ENCODE measurements around the gene TMPRSS9. TPM values are rescaled to one million over a fixed set of nuclear protein-coding genes. Genes with fewer than 3 reads are reported as not detected.

TMPRSS9 gene
- total and polyA plus RNA-seq, 2 of the 13 experiments (the other 11 are each of a cell fraction or from before 2014, with no cell fraction given) = 2.5 to 5.2 TPM

GRCh38 chr19:2421581-2422306 lies 61.7 kb downstream of the TMPRSS9 start (continued):
- TF ChIP-seq RBM22 (optimal IDR thresholded peaks at IDR 0.05; ENCODE audit: low read length) (peak; percentile 54), ZNF75D (CRISPR knock-in tag; IDR thresholded peaks at IDR 0.05; ENCODE audit: borderline replicate concordance) (no peak), ZMAT5 (CRISPR knock-in tag; IDR thresholded peaks at IDR 0.05; ENCODE audit: borderline replicate concordance, low read depth) (no peak), ATF1 (CRISPR knock-in tag; IDR thresholded peaks at IDR 0.05) (no peak), MXD1 (CRISPR knock-in tag; IDR thresholded peaks at IDR 0.05) (no peak), POLR2G (IDR thresholded peaks at IDR 0.05; ENCODE audit: low read depth, low read length) (0 out of 2 replicates have a peak, but pooled peaks have one; percentile 17), ZNF44 (CRISPR knock-in tag; IDR thresholded peaks at IDR 0.05) (no peak), KDM5B (CRISPR knock-in tag; IDR thresholded peaks at IDR 0.05; ENCODE audit: borderline replicate concordance) (no peak)

GRCh38 chr19:2423071-2423914 lies 63.2 kb downstream of the TMPRSS9 start:
- in situ Hi-C loops (cut with HindIII; ENCODE audit: extremely low pct_ligation_motif_present, low pct_unique_long_range_greater_than_20kb) (no loop called here), intact Hi-C loops (cut with micrococcal nuclease; ENCODE audit: unreplicated experiment) (no loop called here)
- H3K4me1 ChIP-seq (ENCODE audit: insufficient read depth, low read length) = peaks cover 17% of the 10 kb centered on the region
- H3K4me2 ChIP-seq (ENCODE audit: low read depth, low read length) = no peak overlapping the region
- H3K27me3 ChIP-seq (ENCODE audit: control insufficient read depth in 1 of 2, insufficient read depth in 2 of 2, low read length in 2 of 2) = no peaks in the 10 kb centered on the region
- H3K27ac ChIP-seq (ENCODE audit: extremely low read length, insufficient read depth, low read length) = no peak overlapping the region
- H3K9ac ChIP-seq (ENCODE audit: insufficient read depth, low read depth, low read length) = no peak overlapping the region
- H2AFZ ChIP-seq (ENCODE audit: low read length) = no peak overlapping the region
- CTCF ChIA-PET (ENCODE audit: low intra/inter-chr PET ratio, low total read pairs) = no interaction called here
- 99% methylated on average over 13 of the region's 19 CpGs for WGBS (ENCODE audit: low lambda C conversion rate)
- no TSS peak for BruUV-seq (replicated peaks)
- DNase-seq (ENCODE audit: low spot score) (no peak), FAIRE-seq (no peak), ATAC-seq (no peak)
- POLR2A ChIA-PET = interaction anchor here (0.7 to 1.7 kb wide), 8 partner anchors 13 to 188 kb away, joined by 3 to 10 read pairs (median 4); partner anchors contain the start of gene LMNB2
- H4K20me1 ChIP-seq (ENCODE audit: insufficient read depth, low read length) = peaks cover 7% of the 10 kb centered on the region; the same call in 1 of the 2 replicates
- H3K79me2 ChIP-seq (ENCODE audit: insufficient read depth, low read length) = peaks cover 24% of the 10 kb centered on the region
- H3K4me3 ChIP-seq (replicated peaks in 1 of 3; ENCODE audit: insufficient read depth in 1 of 3, low read depth in 2 of 3, low read length in 3 of 3) = no peak overlapping the region
- H3K36me3 ChIP-seq (replicated peaks in 1 of 2; ENCODE audit: control insufficient read depth in 1 of 2, insufficient read depth in 2 of 2, low read length in 2 of 2) = peaks cover 5 to 19% of the 10 kb centered on the region in 2 experiments; a peak in 4 of 5 replicates
- no peaks in the 10 kb centered on the region for H3K9me3 ChIP-seq (ENCODE audit: low read length)
- TF ChIP-seq RBM22 (optimal IDR thresholded peaks at IDR 0.05; ENCODE audit: low read length) = peak; percentile 24
- TF ChIP-seq ZNF124 (CRISPR knock-in tag; IDR thresholded peaks at IDR 0.05) = no peak
- no peak for TF ChIP-seq ZBTB10 (CRISPR knock-in tag; IDR thresholded peaks at IDR 0.05; ENCODE audit: borderline replicate concordance)
- 0 out of 2 replicates have a peak, but pooled peaks have one; percentile 5 for TF ChIP-seq AKAP8 (CRISPR knock-in tag; IDR thresholded peaks at IDR 0.05)
- TF ChIP-seq E2F2 (CRISPR knock-in tag; IDR thresholded peaks at IDR 0.05; ENCODE audit: borderline replicate concordance) = no peak
